ENCODE data around the gene VSTM2B. TPM values are rescaled to one million over a fixed set of nuclear protein-coding genes. Genes with fewer than 3 reads are reported as not detected.
"Not testable (repeated sequence)": the region's sequence is repeated elsewhere in the genome, so short reads cannot be mapped to it uniquely, and the experiment has no call there.

Gene VSTM2B
- polyA plus RNA-seq, 1 donor = 8.3 TPM

GRCh38 chr19:29539131-29539530, 13.3 kb downstream of the VSTM2B start:
- Histone ChIP-seq H3K36me3 (ENCODE audit: control insufficient read depth, insufficient read depth, low read length) (peaks cover 14% of the 10 kb centered on the region), H3K27me3 (ENCODE audit: control insufficient read depth, insufficient read depth, low read length) (no peaks in the 10 kb centered on the region), H3K9me3 (ENCODE audit: control insufficient read depth, low read depth, low read length) (no peaks in the 10 kb centered on the region), H3K4me3 (ENCODE audit: low read length) (no peak overlapping the region), H3K4me1 (ENCODE audit: control insufficient read depth, insufficient read depth, low read length) (no peaks in the 10 kb centered on the region), H3K27ac (ENCODE audit: low read length) (no peak overlapping the region)
- DNase-seq = no peak
- no CpG with 5 or more reads among the region's 9 CpGs for WGBS (ENCODE audit: insufficient coverage, low lambda C conversion rate)

GRCh38 chr19:29539670-29540069, 13.9 kb downstream of the VSTM2B start:
- no peaks in the 10 kb centered on the region for H3K9me3 ChIP-seq (ENCODE audit: control insufficient read depth, low read depth, low read length)
- no peaks in the 10 kb centered on the region for H3K4me1 ChIP-seq (ENCODE audit: control insufficient read depth, insufficient read depth, low read length)
- DNase-seq = no peak
- no peak overlapping the region for H3K27ac ChIP-seq (ENCODE audit: low read length)
- H3K36me3 ChIP-seq (ENCODE audit: control insufficient read depth, insufficient read depth, low read length) = peaks cover 14% of the 10 kb centered on the region
- WGBS (ENCODE audit: insufficient coverage, low lambda C conversion rate) = no CpG with 5 or more reads among the region's 6 CpGs
- H3K4me3 ChIP-seq (ENCODE audit: low read length) = no peak overlapping the region
- no peaks in the 10 kb centered on the region for H3K27me3 ChIP-seq (ENCODE audit: control insufficient read depth, insufficient read depth, low read length)

GRCh38 chr19:29540114-29540513, 14.3 kb downstream of the VSTM2B start:
- Histone ChIP-seq H3K9me3 (ENCODE audit: control insufficient read depth, low read depth, low read length) (no peaks in the 10 kb centered on the region), H3K27ac (ENCODE audit: low read length) (no peak overlapping the region), H3K4me1 (ENCODE audit: control insufficient read depth, insufficient read depth, low read length) (no peaks in the 10 kb centered on the region), H3K36me3 (ENCODE audit: control insufficient read depth, insufficient read depth, low read length) (peaks cover 14% of the 10 kb centered on the region), H3K4me3 (ENCODE audit: low read length) (no peak overlapping the region), H3K27me3 (ENCODE audit: control insufficient read depth, insufficient read depth, low read length) (no peaks in the 10 kb centered on the region)
- no peak for DNase-seq
- no CpG with 5 or more reads among the region's 1 CpG for whole genome bisulfite sequencing (ENCODE audit: insufficient coverage, low lambda C conversion rate)

GRCh38 chr19:29541473-29542253, 15.9 kb downstream of the VSTM2B start:
- H3K27ac ChIP-seq (ENCODE audit: low read length) = no peak overlapping the region
- H3K36me3 ChIP-seq (ENCODE audit: control insufficient read depth, insufficient read depth, low read length) = peaks cover 9% of the 10 kb centered on the region
- H3K27me3 ChIP-seq (ENCODE audit: control insufficient read depth, insufficient read depth, low read length) = no peaks in the 10 kb centered on the region
- WGBS (ENCODE audit: insufficient coverage, low lambda C conversion rate) = 84% methylated on average over 3 of the region's 3 CpGs
- H3K4me3 ChIP-seq (ENCODE audit: low read length) = no peak overlapping the region
- H3K4me1 ChIP-seq (ENCODE audit: control insufficient read depth, insufficient read depth, low read length) = peaks cover 7% of the 10 kb centered on the region
- no peak for DNase-seq
- H3K9me3 ChIP-seq (ENCODE audit: control insufficient read depth, low read depth, low read length) = no peaks in the 10 kb centered on the region

- Histone ChIP-seq H3K27ac (ENCODE audit: low read length) (no peak overlapping the region), H3K4me3 (ENCODE audit: low read length) (no peak overlapping the region), H3K36me3 (ENCODE audit: control insufficient read depth, insufficient read depth, low read length) (peaks cover 9% of the 10 kb centered on the region), H3K9me3 (ENCODE audit: control insufficient read depth, low read depth, low read length) (no peaks in the 10 kb centered on the region), H3K27me3 (ENCODE audit: control insufficient read depth, insufficient read depth, low read length) (no peaks in the 10 kb centered on the region), H3K4me1 (ENCODE audit: control insufficient read depth, insufficient read depth, low read length) (peaks cover 12% of the 10 kb centered on the region)
- DNase-seq = no peak
- WGBS (ENCODE audit: insufficient coverage, low lambda C conversion rate) = 84% methylated on average over 3 of the region's 3 CpGs
Observed at GRCh38 chr19:29542327-29542726, 16.5 kb downstream of the VSTM2B start.

- no peak for DNase-seq
- Histone ChIP-seq H3K4me3 (ENCODE audit: low read length) (no peak overlapping the region), H3K27me3 (ENCODE audit: control insufficient read depth, insufficient read depth, low read length) (no peaks in the 10 kb centered on the region), H3K36me3 (ENCODE audit: control insufficient read depth, insufficient read depth, low read length) (peaks cover 9% of the 10 kb centered on the region), H3K9me3 (ENCODE audit: control insufficient read depth, low read depth, low read length) (no peaks in the 10 kb centered on the region), H3K4me1 (ENCODE audit: control insufficient read depth, insufficient read depth, low read length) (peaks cover 17% of the 10 kb centered on the region), H3K27ac (ENCODE audit: low read length) (no peak overlapping the region)
- WGBS (ENCODE audit: insufficient coverage, low lambda C conversion rate) = no CpG with 5 or more reads among the region's 3 CpGs
Observed at GRCh38 chr19:29542776-29543175, 17.0 kb downstream of the VSTM2B start.

- H3K9me3 ChIP-seq (ENCODE audit: control insufficient read depth, low read depth, low read length) = no peaks in the 10 kb centered on the region
- DNase-seq = no peak
- no peak overlapping the region for H3K27ac ChIP-seq (ENCODE audit: low read length)
- peaks cover 22% of the 10 kb centered on the region for H3K4me1 ChIP-seq (ENCODE audit: control insufficient read depth, insufficient read depth, low read length)
- no peak overlapping the region for H3K4me3 ChIP-seq (ENCODE audit: low read length)
- no peaks in the 10 kb centered on the region for H3K27me3 ChIP-seq (ENCODE audit: control insufficient read depth, insufficient read depth, low read length)
- no CpG with 5 or more reads among the region's 2 CpGs for WGBS (ENCODE audit: insufficient coverage, low lambda C conversion rate)
- peaks cover 4% of the 10 kb centered on the region for H3K36me3 ChIP-seq (ENCODE audit: control insufficient read depth, insufficient read depth, low read length)
Observed at GRCh38 chr19:29543381-29543780, 17.6 kb downstream of the VSTM2B start.

GRCh38 chr19:29544656-29545360, 19.0 kb downstream of the VSTM2B start:
- no peaks in the 10 kb centered on the region for H3K9me3 ChIP-seq (ENCODE audit: control insufficient read depth, low read depth, low read length)
- H3K4me1 ChIP-seq (ENCODE audit: control insufficient read depth, insufficient read depth, low read length) = peaks cover 26% of the 10 kb centered on the region
- no peaks in the 10 kb centered on the region for H3K36me3 ChIP-seq (ENCODE audit: control insufficient read depth, insufficient read depth, low read length)
- DNase-seq = no peak
- H3K27ac ChIP-seq (ENCODE audit: low read length) = no peak overlapping the region
- WGBS (ENCODE audit: insufficient coverage, low lambda C conversion rate) = no CpG with 5 or more reads among the region's 15 CpGs
- no peaks in the 10 kb centered on the region for H3K27me3 ChIP-seq (ENCODE audit: control insufficient read depth, insufficient read depth, low read length)
- no peak overlapping the region for H3K4me3 ChIP-seq (ENCODE audit: low read length)

GRCh38 chr19:29545447-29545846, 19.7 kb downstream of the VSTM2B start:
- H3K9me3 ChIP-seq (ENCODE audit: control insufficient read depth, low read depth, low read length); H3K27ac ChIP-seq (ENCODE audit: low read length); DNase-seq; H3K4me3 ChIP-seq (ENCODE audit: low read length); H3K36me3 ChIP-seq (ENCODE audit: control insufficient read depth, insufficient read depth, low read length); H3K27me3 ChIP-seq (ENCODE audit: control insufficient read depth, insufficient read depth, low read length): not testable (repeated sequence)
- no CpG with 5 or more reads among the region's 4 CpGs for WGBS (ENCODE audit: insufficient coverage, low lambda C conversion rate)
- peaks cover 26% of the 10 kb centered on the region for H3K4me1 ChIP-seq (ENCODE audit: control insufficient read depth, insufficient read depth, low read length)

- DNase-seq = no peak
- Histone ChIP-seq H3K4me1 (ENCODE audit: control insufficient read depth, insufficient read depth, low read length) (peaks cover 26% of the 10 kb centered on the region), H3K9me3 (ENCODE audit: control insufficient read depth, low read depth, low read length) (no peaks in the 10 kb centered on the region), H3K27me3 (ENCODE audit: control insufficient read depth, insufficient read depth, low read length) (no peaks in the 10 kb centered on the region), H3K36me3 (ENCODE audit: control insufficient read depth, insufficient read depth, low read length) (no peaks in the 10 kb centered on the region), H3K4me3 (ENCODE audit: low read length) (no peak overlapping the region), H3K27ac (ENCODE audit: low read length) (peak overlapping the region; percentile 81)
- 80% methylated on average over 1 of the region's 8 CpGs for WGBS (ENCODE audit: insufficient coverage, low lambda C conversion rate)
Observed at GRCh38 chr19:29545866-29546582, 20.2 kb downstream of the VSTM2B start.
